ENCODE results near the gene ABHD5. TPM values are rescaled to one million over a fixed set of nuclear protein-coding genes. Genes with fewer than 3 reads are reported as not detected.

The ABHD5 gene
- total RNA-seq, 1 experiment from 2014 or later, result 10.5 TPM

DNA sequence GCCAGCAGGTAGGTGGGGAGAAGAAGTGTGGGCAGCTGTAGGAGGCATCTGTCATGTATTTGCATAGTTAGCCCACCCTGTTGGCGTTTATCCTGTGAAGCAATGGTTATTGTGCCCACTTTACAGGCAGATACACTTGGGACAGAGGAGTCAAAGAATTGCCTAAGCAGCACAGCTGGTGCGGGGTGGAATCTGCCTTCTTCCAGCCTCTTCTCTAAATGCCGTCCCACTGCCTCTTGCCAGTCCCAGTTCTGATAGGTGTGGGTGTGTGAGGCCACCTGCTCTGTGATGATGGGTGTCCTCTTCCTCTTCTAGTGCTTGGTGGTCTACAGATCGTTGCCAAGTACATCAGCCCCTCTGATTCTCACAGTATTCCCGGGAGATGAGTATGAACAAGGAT, 80.9 kb downstream of the ABHD5 start:
- Histone ChIP-seq H3K9me3 (ENCODE audit: control insufficient read depth, insufficient read depth, low read depth, low read length) (no peaks in the 10 kb centered on the region), H3K27me3 (ENCODE audit: control insufficient read depth, insufficient read depth, low read length) (no peaks in the 10 kb centered on the region), H3K27ac (ENCODE audit: low read length) (no peak overlapping the region), H3K4me1 (ENCODE audit: control insufficient read depth, insufficient read depth, low read length) (no peaks in the 10 kb centered on the region; the same call in 1 of the 2 replicates), H3K4me3 (ENCODE audit: low read depth in 2 of 2, low read length in 2 of 2) (no peak overlapping the region), H3K36me3 (ENCODE audit: control insufficient read depth, insufficient read depth, low read length) (no peaks in the 10 kb centered on the region)
- ChIA-PET POLR2A (no interaction called here), CTCF (no interaction called here)
- intact Hi-C loops (cut with micrococcal nuclease; ENCODE audit: unreplicated experiment) (no loop called here), in situ Hi-C loops (cut with HindIII; ENCODE audit: low pct_unique_long_range_greater_than_20kb, low sequenced_read_pairs) (no loop called here)
- BruUV-seq (replicated peaks), result no TSS peak
- no peak for DNase-seq (ENCODE audit: low read depth, low spot score)
- no peak for ATAC-seq
- TF ChIP-seq TCF7L2 (IDR thresholded peaks at IDR 0.05; ENCODE audit: low read depth, low read length), result no peak
- TF ChIP-seq, protein P1, sequence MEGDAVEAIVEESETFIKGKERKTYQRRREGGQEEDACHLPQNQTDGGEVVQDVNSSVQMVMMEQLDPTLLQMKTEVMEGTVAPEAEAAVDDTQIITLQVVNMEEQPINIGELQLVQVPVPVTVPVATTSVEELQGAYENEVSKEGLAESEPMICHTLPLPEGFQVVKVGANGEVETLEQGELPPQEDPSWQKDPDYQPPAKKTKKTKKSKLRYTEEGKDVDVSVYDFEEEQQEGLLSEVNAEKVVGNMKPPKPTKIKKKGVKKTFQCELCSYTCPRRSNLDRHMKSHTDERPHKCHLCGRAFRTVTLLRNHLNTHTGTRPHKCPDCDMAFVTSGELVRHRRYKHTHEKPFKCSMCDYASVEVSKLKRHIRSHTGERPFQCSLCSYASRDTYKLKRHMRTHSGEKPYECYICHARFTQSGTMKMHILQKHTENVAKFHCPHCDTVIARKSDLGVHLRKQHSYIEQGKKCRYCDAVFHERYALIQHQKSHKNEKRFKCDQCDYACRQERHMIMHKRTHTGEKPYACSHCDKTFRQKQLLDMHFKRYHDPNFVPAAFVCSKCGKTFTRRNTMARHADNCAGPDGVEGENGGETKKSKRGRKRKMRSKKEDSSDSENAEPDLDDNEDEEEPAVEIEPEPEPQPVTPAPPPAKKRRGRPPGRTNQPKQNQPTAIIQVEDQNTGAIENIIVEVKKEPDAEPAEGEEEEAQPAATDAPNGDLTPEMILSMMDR (IDR thresholded peaks at IDR 0.05), result no peak
- no peak for TF ChIP-seq SIN3A (IDR thresholded peaks at IDR 0.05; ENCODE audit: borderline replicate concordance, insufficient read depth, low read depth, low read length)
- TF ChIP-seq, protein P2, sequence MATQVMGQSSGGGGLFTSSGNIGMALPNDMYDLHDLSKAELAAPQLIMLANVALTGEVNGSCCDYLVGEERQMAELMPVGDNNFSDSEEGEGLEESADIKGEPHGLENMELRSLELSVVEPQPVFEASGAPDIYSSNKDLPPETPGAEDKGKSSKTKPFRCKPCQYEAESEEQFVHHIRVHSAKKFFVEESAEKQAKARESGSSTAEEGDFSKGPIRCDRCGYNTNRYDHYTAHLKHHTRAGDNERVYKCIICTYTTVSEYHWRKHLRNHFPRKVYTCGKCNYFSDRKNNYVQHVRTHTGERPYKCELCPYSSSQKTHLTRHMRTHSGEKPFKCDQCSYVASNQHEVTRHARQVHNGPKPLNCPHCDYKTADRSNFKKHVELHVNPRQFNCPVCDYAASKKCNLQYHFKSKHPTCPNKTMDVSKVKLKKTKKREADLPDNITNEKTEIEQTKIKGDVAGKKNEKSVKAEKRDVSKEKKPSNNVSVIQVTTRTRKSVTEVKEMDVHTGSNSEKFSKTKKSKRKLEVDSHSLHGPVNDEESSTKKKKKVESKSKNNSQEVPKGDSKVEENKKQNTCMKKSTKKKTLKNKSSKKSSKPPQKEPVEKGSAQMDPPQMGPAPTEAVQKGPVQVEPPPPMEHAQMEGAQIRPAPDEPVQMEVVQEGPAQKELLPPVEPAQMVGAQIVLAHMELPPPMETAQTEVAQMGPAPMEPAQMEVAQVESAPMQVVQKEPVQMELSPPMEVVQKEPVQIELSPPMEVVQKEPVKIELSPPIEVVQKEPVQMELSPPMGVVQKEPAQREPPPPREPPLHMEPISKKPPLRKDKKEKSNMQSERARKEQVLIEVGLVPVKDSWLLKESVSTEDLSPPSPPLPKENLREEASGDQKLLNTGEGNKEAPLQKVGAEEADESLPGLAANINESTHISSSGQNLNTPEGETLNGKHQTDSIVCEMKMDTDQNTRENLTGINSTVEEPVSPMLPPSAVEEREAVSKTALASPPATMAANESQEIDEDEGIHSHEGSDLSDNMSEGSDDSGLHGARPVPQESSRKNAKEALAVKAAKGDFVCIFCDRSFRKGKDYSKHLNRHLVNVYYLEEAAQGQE (IDR thresholded peaks at IDR 0.05; ENCODE audit: insufficient read depth in 1 of 2, low read depth in 2 of 2, low read length in 1 of 2), result no peak
- TF ChIP-seq POLR2AphosphoS5 (IDR thresholded peaks at IDR 0.05; ENCODE audit: low read depth, low read length), result no peak

DNA sequence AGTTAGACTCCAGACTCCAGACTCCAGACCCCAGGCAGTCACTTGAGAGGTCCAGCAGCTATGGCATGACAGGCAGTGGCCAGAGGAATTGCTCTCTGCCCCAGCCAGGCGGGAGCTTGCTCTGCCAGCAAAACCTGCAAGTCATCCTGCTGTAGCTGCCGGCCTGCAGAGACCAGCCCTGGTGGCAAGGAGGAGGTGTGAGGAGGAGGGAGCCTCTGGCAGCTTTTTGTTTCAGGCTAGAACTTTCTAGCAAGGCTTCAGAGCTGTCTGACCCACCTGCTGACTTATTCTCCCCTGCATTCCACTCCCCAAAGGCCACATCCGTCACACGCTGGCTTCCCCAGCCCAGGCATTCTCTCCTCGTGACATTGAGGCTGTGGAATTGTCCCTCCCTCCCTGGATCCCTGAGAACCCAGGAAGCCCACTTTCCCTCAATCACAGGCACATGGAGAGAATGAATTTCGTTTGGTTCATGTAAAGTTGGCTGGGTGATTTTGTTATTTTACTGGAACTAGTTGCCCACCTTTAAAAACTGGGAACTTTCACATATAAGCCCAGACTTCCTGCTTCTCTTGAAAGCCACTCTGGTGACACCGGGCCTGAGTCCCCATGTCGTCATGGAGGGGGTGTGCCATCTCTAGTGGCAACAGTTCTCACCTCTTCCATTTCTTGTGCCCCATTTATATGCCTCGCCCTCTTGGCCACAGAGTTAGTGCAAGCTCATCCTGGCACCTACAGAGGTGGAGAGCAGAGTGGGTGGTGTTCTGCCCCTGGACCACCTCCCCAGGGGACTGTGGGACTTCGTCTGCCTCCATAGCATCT, 82.7 kb downstream of the ABHD5 start:
- DNase-seq (ENCODE audit: low read depth, low spot score), result no peak
- Histone ChIP-seq H3K27me3 (ENCODE audit: control insufficient read depth, insufficient read depth, low read length) (no peaks in the 10 kb centered on the region), H3K4me3 (ENCODE audit: low read depth in 2 of 2, low read length in 2 of 2) (no peak overlapping the region), H3K4me1 (ENCODE audit: control insufficient read depth, insufficient read depth, low read length) (no peaks in the 10 kb centered on the region; the same call in 1 of the 2 replicates), H3K36me3 (ENCODE audit: control insufficient read depth, insufficient read depth, low read length) (no peaks in the 10 kb centered on the region), H3K27ac (ENCODE audit: low read length) (no peak overlapping the region), H3K9me3 (ENCODE audit: control insufficient read depth, insufficient read depth, low read depth, low read length) (no peaks in the 10 kb centered on the region)
- in situ Hi-C loops (cut with HindIII; ENCODE audit: low pct_unique_long_range_greater_than_20kb, low sequenced_read_pairs), result no loop called here
- POLR2A ChIA-PET, result no interaction called here
- intact Hi-C loops (cut with micrococcal nuclease; ENCODE audit: unreplicated experiment), result no loop called here
- BruUV-seq (replicated peaks), result no TSS peak
- CTCF ChIA-PET, result no interaction called here
- TF ChIP-seq, protein P2 (IDR thresholded peaks at IDR 0.05; ENCODE audit: insufficient read depth in 1 of 2, low read depth in 2 of 2, low read length in 1 of 2), result no peak
- no peak for ATAC-seq

Data from Panc1 (cell line).